Keratinocyte (primary cell): Measurements from ENCODE around the gene ACADM.

ENCODE experiments used
- CTCF ChIP-seq, 3 experiments: IDR thresholded peaks in 1 of 3; conservative IDR thresholded peaks in 1 of 3; optimal IDR thresholded peaks in 1 of 3; 2 replicates in 2 of 3; 3 replicates in 1 of 3; pipeline versions ENCODE3 to v1.5.1; 2011; ENCODE audit warnings: low read length in 3 of 3, mild to moderate bottlenecking in 3 of 3, moderate library complexity in 2 of 3, control low read depth in 1 of 3, inconsistent platforms in 1 of 3; ENCODE audit not compliant: insufficient read depth in 2 of 3; ENCODE audit errors: extremely low read depth in 1 of 3
- EZH2 ChIP-seq: IDR thresholded peaks from one replicate; pipeline ENCODE4 v1.6.1; 2012; ENCODE audit warnings: inconsistent platforms, mild to moderate bottlenecking, low read length, moderate library complexity

GRCh38 chr1:75811211-75811981, 86.9 kb downstream of the ACADM start:
- no peak for TF ChIP-seq EZH2
- no peak for TF ChIP-seq CTCF (optimal IDR thresholded peaks at IDR 0.05 in 1 of 3, IDR thresholded peaks at IDR 0.05 in 1 of 3, conservative IDR thresholded peaks at IDR 0.05 in 1 of 3; ENCODE audit: extremely low read depth in 1 of 3, insufficient read depth in 2 of 3, low read length in 3 of 3)
